CD14-positive monocyte (primary cell): ENCODE results near the gene EREG. TPM values are rescaled to one million over a fixed set of nuclear protein-coding genes. Genes with fewer than 3 reads are reported as not detected.

ENCODE experiments used
- DNase-seq, 3 donors: peaks; one replicate each; pipeline ENCODE4 v3.0.0-alpha.2; 2011 to 2022
- H2AFZ ChIP-seq: 2 replicates; pipeline ENCODE4 v1.6.0; 2012; ENCODE audit warnings: mild to moderate bottlenecking, low read depth, low read length, inconsistent platforms; ENCODE audit not compliant: insufficient read depth, poor library complexity, severe bottlenecking
- H3K27ac ChIP-seq, 2 donors: 1 replicate in 1 of 2; 2 replicates in 1 of 2; pipeline ENCODE4 v1.5.1; 2012 to 2013; ENCODE audit warnings: low read length in 2 of 2, control low read depth in 1 of 2, inconsistent platforms in 1 of 2, low read depth in 1 of 2, mild to moderate bottlenecking in 1 of 2
- H3K27me3 ChIP-seq, 2 donors: one replicate each; pipeline versions ENCODE4 v1.6.0 to v1.6.1; 2011 to 2013; ENCODE audit warnings: low read length in 2 of 2; ENCODE audit not compliant: control insufficient read depth in 2 of 2, insufficient read depth in 2 of 2
- H3K36me3 ChIP-seq, 2 donors: replicated peaks in 1 of 2; 1 replicate in 1 of 2; 2 replicates in 1 of 2; pipeline versions ENCODE4 v1.5.1 to v1.6.1; 2012 to 2013; ENCODE audit warnings: low read length in 2 of 2, control low read depth in 1 of 2, inconsistent platforms in 1 of 2, mild to moderate bottlenecking in 1 of 2; ENCODE audit not compliant: insufficient read depth in 2 of 2, control insufficient read depth in 1 of 2
- H3K4me1 ChIP-seq, 2 donors: 1 replicate in 1 of 2; 2 replicates in 1 of 2; pipeline versions ENCODE4 v1.5.1 to v1.6.1; 2012 to 2013; ENCODE audit warnings: low read length in 2 of 2, control low read depth in 1 of 2, inconsistent platforms in 1 of 2, mild to moderate bottlenecking in 1 of 2, moderate library complexity in 1 of 2; ENCODE audit not compliant: insufficient read depth in 2 of 2, control insufficient read depth in 1 of 2
- H3K4me2 ChIP-seq: replicated peaks from 2 replicates; pipeline ENCODE3; 2012; ENCODE audit warnings: low read length, moderate library complexity, mild to moderate bottlenecking; ENCODE audit not compliant: poor library complexity, severe bottlenecking; ENCODE audit errors: extremely low read depth
- H3K4me3 ChIP-seq, 3 experiments: fragments of 200-600 bp in 1 of 3; sonication (generic) in 1 of 3; replicated peaks in 1 of 3; 1 replicate in 2 of 3; 2 replicates in 1 of 3; pipeline ENCODE4 v1.5.1; 2011 to 2013; ENCODE audit warnings: low read length in 3 of 3, mild to moderate bottlenecking in 3 of 3, control low read depth in 2 of 3, low read depth in 2 of 3, inconsistent platforms in 1 of 3, moderate library complexity in 1 of 3
- H3K79me2 ChIP-seq: 2 replicates; pipeline ENCODE4 v1.6.0; 2012; ENCODE audit warnings: mild to moderate bottlenecking, control low read depth, inconsistent platforms, low read length, moderate library complexity; ENCODE audit not compliant: insufficient read depth
- H3K9ac ChIP-seq: 2 replicates; pipeline ENCODE4 v1.6.0; 2017; ENCODE audit warnings: low read length, mild to moderate bottlenecking; ENCODE audit not compliant: insufficient read depth, poor library complexity, severe bottlenecking
- H3K9me3 ChIP-seq, 2 donors: replicated peaks in 1 of 2; 1 replicate in 1 of 2; 2 replicates in 1 of 2; pipeline versions ENCODE4 v1.5.1 to v1.6.1; 2012 to 2013; ENCODE audit warnings: low read length in 2 of 2, control low read depth in 1 of 2; ENCODE audit not compliant: control insufficient read depth in 1 of 2, insufficient read depth in 1 of 2
- H4K20me1 ChIP-seq: 2 replicates; pipeline ENCODE4 v1.6.0; 2012; ENCODE audit warnings: mild to moderate bottlenecking, low read length, control low read depth, moderate library complexity; ENCODE audit not compliant: insufficient read depth
- H3K27ac Mint-ChIP-seq, 7 donors: one replicate each; pipeline ENCODE4 v1.8.0; 2020; ENCODE audit warnings: mild to moderate bottlenecking in 7 of 7, mixed read lengths in 7 of 7, moderate library complexity in 6 of 7, inconsistent platforms in 2 of 7
- H3K27me3 Mint-ChIP-seq, 3 donors: one replicate each; pipeline ENCODE4 v1.8.0; 2021 to 2022; ENCODE audit warnings: low read depth in 3 of 3, mild to moderate bottlenecking in 3 of 3, mixed read lengths in 3 of 3, moderate library complexity in 3 of 3, inconsistent platforms in 1 of 3
- H3K36me3 Mint-ChIP-seq, 2 donors: one replicate each; pipeline ENCODE4 v1.8.0; 2020; ENCODE audit warnings: mixed read lengths in 2 of 2, inconsistent platforms in 1 of 2, mild to moderate bottlenecking in 1 of 2
- H3K4me1 Mint-ChIP-seq: one replicate; pipeline ENCODE4 v1.8.0; 2020; ENCODE audit warnings: mild to moderate bottlenecking, mixed read lengths
- H3K4me3 Mint-ChIP-seq, 2 donors: one replicate each; pipeline ENCODE4 v1.8.0; 2020; ENCODE audit warnings: mild to moderate bottlenecking in 2 of 2, mixed read lengths in 2 of 2, moderate library complexity in 1 of 2
- H3K9me3 Mint-ChIP-seq, 7 donors: one replicate each; pipeline ENCODE4 v1.8.0; 2020 to 2022; ENCODE audit warnings: mixed read lengths in 7 of 7, mild to moderate bottlenecking in 6 of 7, moderate library complexity in 6 of 7, inconsistent platforms in 2 of 7
- CTCF ChIP-seq: fragments of 200-600 bp; IDR thresholded peaks from one replicate; pipeline ENCODE4 v1.8.0; 2022; ENCODE audit warnings: antibody characterized with exemption, mild to moderate bottlenecking
- WGBS: methylation state at CpG from one replicate; pipeline ENCODE4 v1.1.5; 2013; ENCODE audit warnings: missing lambda C conversion rate; ENCODE audit not compliant: insufficient coverage; 5-methylcytosine and 5-hydroxymethylcytosine counted together
- intact Hi-C, 2 donors: fragments of 100-400 bp; cut with micrococcal nuclease; formaldehyde crosslinking; loops; one replicate each; pipeline versions ENCODE4 v1.15.0 to v1.15.1; 2023
- polyA plus RNA-seq, 3 donors: library from polyadenylated mRNA; depleted of rRNA in 1 of 3; unstranded in 2 of 3; stranded (reverse) in 1 of 3; fragments of 300-500 nt in 2 of 3; fragments of >200 nt in 1 of 3; fragmentation: Illumina TruSeq in 2 of 3; gene quantifications; 1 replicate in 2 of 3; 2 replicates in 1 of 3; pipeline ENCODE4 v1.2.3, GENCODE V29; 2012 to 2021

EREG gene
- polyA plus RNA-seq, 3 donors: 2.7 to 17.2 (median 8.2) TPM

- Mint-ChIP-seq H3K9me3 (peaks cover 0 to 2% (median 0%) of the 10 kb centered on the region in 7 donors), H3K4me3 (no peak overlapping the region), H3K27me3 (no peaks in the 10 kb centered on the region), H3K36me3 (peaks cover under 1 to 10% of the 10 kb centered on the region in 2 donors), H3K4me1 (peaks cover 14% of the 10 kb centered on the region), H3K27ac (no peak overlapping the region)
- intact Hi-C loops: loop anchor here in 1 of 2 donors (10.0 kb wide), 1 partner anchor 49 kb away; no protein-coding TSS in a partner anchor
- peaks cover 9 to 19% of the 10 kb centered on the region in 2 donors for H3K4me1 ChIP-seq
- H3K79me2 ChIP-seq: no peaks in the 10 kb centered on the region
- H3K27me3 ChIP-seq: no peaks in the 10 kb centered on the region
- no peak for DNase-seq
- TF ChIP-seq CTCF: no peak
- no peaks in the 10 kb centered on the region for H3K36me3 ChIP-seq
- no peak overlapping the region for H3K4me3 ChIP-seq
- H4K20me1 ChIP-seq: no peaks in the 10 kb centered on the region
- H3K9ac ChIP-seq: no peak overlapping the region
- H3K9me3 ChIP-seq: no peaks in the 10 kb centered on the region
- no peak overlapping the region for H3K27ac ChIP-seq
- H3K4me2 ChIP-seq: no peak overlapping the region
- no peak overlapping the region for H2AFZ ChIP-seq
- WGBS: 100% methylated on average over 2 of the region's 4 CpGs
Observed at GRCh38 chr4:74386159-74386558, 21.2 kb downstream of the EREG start.

- Histone ChIP-seq H4K20me1 (no peaks in the 10 kb centered on the region), H3K4me3 (no peak overlapping the region), H3K9ac (no peak overlapping the region), H3K27ac (no peak overlapping the region), H3K79me2 (no peaks in the 10 kb centered on the region), H3K9me3 (no peaks in the 10 kb centered on the region), H3K4me1 (peaks cover 9 to 19% of the 10 kb centered on the region in 2 donors), H3K36me3 (no peaks in the 10 kb centered on the region), H3K27me3 (no peaks in the 10 kb centered on the region), H2AFZ (no peak overlapping the region), H3K4me2 (no peak overlapping the region)
- peaks cover 0 to 4% of the 10 kb centered on the region in 2 donors for H3K36me3 Mint-ChIP-seq
- H3K9me3 Mint-ChIP-seq: peaks cover 0 to 2% (median 0%) of the 10 kb centered on the region in 7 donors
- intact Hi-C loops: loop anchor here in 1 of 2 donors (10.0 kb wide), 1 partner anchor 47 kb away; no protein-coding TSS in a partner anchor
- no peaks in the 10 kb centered on the region for H3K27me3 Mint-ChIP-seq
- no peak overlapping the region for H3K27ac Mint-ChIP-seq
- peak in 1 of 3 donors; percentile 1 for DNase-seq
- no CpG with 5 or more reads among the region's 2 CpGs for WGBS
- H3K4me1 Mint-ChIP-seq: peaks cover 14% of the 10 kb centered on the region
- H3K4me3 Mint-ChIP-seq: no peak overlapping the region
- TF ChIP-seq CTCF: no peak
Observed at GRCh38 chr4:74387790-74388189, 22.8 kb downstream of the EREG start.
